Adrenal gland (tissue), 5 donors: ENCODE results near the gene RAI2.

Experiments used
- POLR2A ChIP-seq, 2 donors: fragments of 450-650 bp; IDR thresholded peaks; one replicate each; pipeline ENCODE4 v1.6.1; 2017; ENCODE audit warnings: antibody characterized with exemption in 2 of 2, mild to moderate bottlenecking in 2 of 2, moderate library complexity in 1 of 2
- TF ChIP-seq, protein P1 (sequence below), 6 experiments: fragments of 450-650 bp in 4 of 6; fragments of 200-600 bp in 2 of 6; sonication (generic) in 1 of 6; IDR thresholded peaks; 1 replicate in 5 of 6; 2 replicates in 1 of 6; pipeline versions ENCODE4 v1.5.1 to v1.8.0; 2016 to 2021; ENCODE audit warnings: antibody characterized with exemption in 6 of 6, mild to moderate bottlenecking in 2 of 6, moderate library complexity in 1 of 6
- donor health status: DM: no; HTN: no; CAD: no.

DNA sequence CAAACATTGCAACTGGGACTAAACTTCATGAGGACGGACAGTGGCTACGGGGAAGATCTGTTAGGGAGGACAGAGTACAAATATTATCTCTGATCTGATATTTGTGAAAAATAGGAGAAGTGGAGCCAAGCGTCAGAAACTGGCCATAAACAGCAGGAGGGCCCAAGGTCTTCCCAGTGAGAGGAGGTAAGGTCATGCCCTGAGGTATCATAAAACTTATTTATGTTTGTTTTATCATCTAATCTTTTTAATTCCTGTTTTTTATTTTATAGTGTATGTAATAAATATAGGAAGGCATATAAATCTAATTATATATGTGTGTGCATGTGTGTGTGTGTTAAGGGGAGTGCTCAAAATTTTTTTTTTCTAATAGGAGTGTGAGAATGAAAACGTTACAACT lies 51.8 kb downstream of the RAI2 start:
- TF ChIP-seq, protein P1, sequence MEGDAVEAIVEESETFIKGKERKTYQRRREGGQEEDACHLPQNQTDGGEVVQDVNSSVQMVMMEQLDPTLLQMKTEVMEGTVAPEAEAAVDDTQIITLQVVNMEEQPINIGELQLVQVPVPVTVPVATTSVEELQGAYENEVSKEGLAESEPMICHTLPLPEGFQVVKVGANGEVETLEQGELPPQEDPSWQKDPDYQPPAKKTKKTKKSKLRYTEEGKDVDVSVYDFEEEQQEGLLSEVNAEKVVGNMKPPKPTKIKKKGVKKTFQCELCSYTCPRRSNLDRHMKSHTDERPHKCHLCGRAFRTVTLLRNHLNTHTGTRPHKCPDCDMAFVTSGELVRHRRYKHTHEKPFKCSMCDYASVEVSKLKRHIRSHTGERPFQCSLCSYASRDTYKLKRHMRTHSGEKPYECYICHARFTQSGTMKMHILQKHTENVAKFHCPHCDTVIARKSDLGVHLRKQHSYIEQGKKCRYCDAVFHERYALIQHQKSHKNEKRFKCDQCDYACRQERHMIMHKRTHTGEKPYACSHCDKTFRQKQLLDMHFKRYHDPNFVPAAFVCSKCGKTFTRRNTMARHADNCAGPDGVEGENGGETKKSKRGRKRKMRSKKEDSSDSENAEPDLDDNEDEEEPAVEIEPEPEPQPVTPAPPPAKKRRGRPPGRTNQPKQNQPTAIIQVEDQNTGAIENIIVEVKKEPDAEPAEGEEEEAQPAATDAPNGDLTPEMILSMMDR (IDR thresholded peaks at IDR 0.05), result no peak
- TF ChIP-seq POLR2A (IDR thresholded peaks at IDR 0.05), result no peak
